SK-N-SH treated with all-trans-retinoic acid at 6 μM for 48 hours (cell line): ENCODE data around the gene ZSCAN10.

Source experiments
- ATAC-seq: fragments of 200-7000 bp; cut with Tn5 transposase; 3 replicates; pipeline ENCODE4 v1.9.1; 2020; ENCODE audit warnings: mild to moderate bottlenecking, moderate library complexity
- ARNTL ChIP-seq: fragments of 450-650 bp; formaldehyde crosslinking; IDR thresholded peaks from 2 replicates; pipeline ENCODE4 v1.5.0; 2020; ENCODE audit warnings: low read depth, mild to moderate bottlenecking, moderate library complexity, borderline replicate concordance
- CSDC2 ChIP-seq: fragments of 250-450 bp; sonication (Bioruptor Pico); IDR thresholded peaks from 2 replicates; pipeline ENCODE4 v1.5.0; 2020; ENCODE audit warnings: mild to moderate bottlenecking, moderate library complexity
- ESRRG ChIP-seq: fragments of 250-450 bp; sonication (Bioruptor Pico); IDR thresholded peaks from 2 replicates; pipeline ENCODE4 v1.6.1; 2021; ENCODE audit warnings: mild to moderate bottlenecking
- GLIS3 ChIP-seq: fragments of 250-450 bp; sonication (Bioruptor Pico); IDR thresholded peaks from 2 replicates; pipeline ENCODE4 v1.5.0; 2020; ENCODE audit warnings: mild to moderate bottlenecking, moderate library complexity
- OSR1 ChIP-seq: fragments of 250-450 bp; sonication (Bioruptor Pico); IDR thresholded peaks from 2 replicates; pipeline ENCODE4 v1.8.0; 2022; ENCODE audit warnings: moderate library complexity, mild to moderate bottlenecking, inconsistent platforms
- PPARA ChIP-seq: fragments of 250-450 bp; sonication (Bioruptor Pico); IDR thresholded peaks from 2 replicates; pipeline ENCODE4 v1.5.0; 2020; ENCODE audit warnings: mild to moderate bottlenecking, borderline replicate concordance
- RARB ChIP-seq: fragments of 250-450 bp; sonication (Bioruptor Pico); IDR thresholded peaks from 2 replicates; pipeline ENCODE4 v1.8.0; 2021; ENCODE audit warnings: mild to moderate bottlenecking, moderate library complexity
- SNAI2 ChIP-seq: fragments of 250-450 bp; sonication (Bioruptor Pico); IDR thresholded peaks from 2 replicates; pipeline ENCODE4 v1.5.0; 2020; ENCODE audit warnings: mild to moderate bottlenecking, moderate library complexity
- TCF4 ChIP-seq: fragments of 250-450 bp; sonication (Bioruptor Pico); IDR thresholded peaks from 2 replicates; pipeline ENCODE4 v1.8.0; 2021; ENCODE audit warnings: mild to moderate bottlenecking, moderate library complexity, borderline replicate concordance
- TOX ChIP-seq: fragments of 250-450 bp; sonication (Bioruptor Pico); IDR thresholded peaks from 2 replicates; pipeline ENCODE4 v1.8.0; 2021; ENCODE audit warnings: mild to moderate bottlenecking, moderate library complexity, borderline replicate concordance
- ZC3H10 ChIP-seq: fragments of 250-450 bp; sonication (Bioruptor Pico); IDR thresholded peaks from 2 replicates; pipeline ENCODE4 v1.5.1; 2021; ENCODE audit warnings: mild to moderate bottlenecking, moderate library complexity
- ZFP3 ChIP-seq: fragments of 250-450 bp; sonication (Bioruptor Pico); IDR thresholded peaks from 2 replicates; pipeline ENCODE4 v1.5.0; 2020; ENCODE audit warnings: mild to moderate bottlenecking, moderate library complexity
- ZFP30 ChIP-seq: fragments of 450-650 bp; formaldehyde crosslinking; IDR thresholded peaks from 2 replicates; pipeline ENCODE4 v1.5.0; 2022; ENCODE audit warnings: mild to moderate bottlenecking, moderate library complexity
- ZNF565 ChIP-seq: fragments of 450-650 bp; formaldehyde crosslinking; conservative IDR thresholded peaks from 2 replicates; pipeline ENCODE4 v1.5.0; 2020; ENCODE audit warnings: low read depth, mild to moderate bottlenecking, moderate library complexity
- ZNF70 ChIP-seq: fragments of 450-650 bp; formaldehyde crosslinking; IDR thresholded peaks from 2 replicates; pipeline ENCODE4 v1.5.0; 2020; ENCODE audit warnings: mild to moderate bottlenecking, moderate library complexity
- ZNF8 ChIP-seq: fragments of 450-650 bp; formaldehyde crosslinking; IDR thresholded peaks from 2 replicates; pipeline ENCODE4 v1.5.0; 2020; ENCODE audit warnings: mild to moderate bottlenecking, moderate library complexity
- TF ChIP-seq, protein P1 (sequence below): fragments of 250-450 bp; sonication (Bioruptor Pico); IDR thresholded peaks from 2 replicates; pipeline ENCODE4 v1.5.1; 2021; ENCODE audit warnings: mild to moderate bottlenecking, moderate library complexity
- TF ChIP-seq, protein P2 (sequence below): fragments of 250-450 bp; sonication (Bioruptor Pico); IDR thresholded peaks from 2 replicates; pipeline ENCODE4 v1.8.0; 2020; ENCODE audit warnings: mild to moderate bottlenecking, moderate library complexity, borderline replicate concordance
- TF ChIP-seq, protein P3 (sequence below): fragments of 250-450 bp; sonication (Bioruptor Pico); IDR thresholded peaks from 2 replicates; pipeline ENCODE4 v1.5.1; 2020; ENCODE audit warnings: low read depth, mild to moderate bottlenecking, moderate library complexity
- TF ChIP-seq, protein P4 (sequence below): fragments of 250-450 bp; sonication (Bioruptor Pico); IDR thresholded peaks from 2 replicates; pipeline ENCODE4 v1.5.0; 2020; ENCODE audit warnings: mild to moderate bottlenecking, moderate library complexity

ZSCAN10 gene

DNA sequence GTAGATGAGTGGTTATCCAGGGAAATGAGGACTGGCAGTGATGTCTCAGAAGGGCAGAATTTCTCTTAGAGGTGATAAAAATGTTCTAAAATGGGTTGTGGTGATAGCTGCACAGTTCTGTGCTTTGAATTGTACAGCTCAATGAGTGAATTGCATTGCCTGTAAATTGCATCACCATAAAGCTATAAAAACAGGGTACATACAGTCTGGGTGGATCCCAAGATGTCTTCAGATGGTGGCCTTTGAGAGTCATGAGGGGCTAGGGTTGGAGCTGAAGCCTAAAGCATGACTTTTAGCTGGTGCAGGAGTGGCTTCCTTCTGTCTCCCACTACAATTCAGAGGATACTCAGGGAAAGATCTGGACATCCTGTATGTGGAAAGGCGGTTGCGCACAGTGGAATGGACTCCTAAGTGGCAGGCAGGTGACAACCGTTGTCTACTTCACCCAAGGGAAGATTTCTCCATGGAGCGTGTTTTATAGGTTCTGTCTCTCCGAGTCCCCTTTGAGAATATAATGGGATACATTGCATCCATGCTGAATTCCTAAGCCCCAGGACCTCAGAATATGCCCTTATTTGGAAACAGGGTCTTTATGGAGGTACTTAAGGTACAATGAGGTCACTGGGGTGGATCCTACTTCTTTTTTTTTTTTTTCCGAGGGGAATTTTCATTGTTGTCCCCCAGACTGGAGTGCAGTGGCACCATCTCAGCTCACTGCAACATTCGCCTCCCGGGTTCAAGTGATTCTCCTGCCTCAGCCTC is 35.3 kb downstream of the ZSCAN10 start:
- TF ChIP-seq TOX (no peak), ZNF8 (no peak), OSR1 (CRISPR knock-in tag) (no peak), TCF4 (CRISPR knock-in tag) (no peak), PPARA (no peak), SNAI2 (CRISPR knock-in tag) (no peak), ZFP3 (CRISPR knock-in tag) (no peak), ZFP30 (no peak)
- TF ChIP-seq, protein P1, sequence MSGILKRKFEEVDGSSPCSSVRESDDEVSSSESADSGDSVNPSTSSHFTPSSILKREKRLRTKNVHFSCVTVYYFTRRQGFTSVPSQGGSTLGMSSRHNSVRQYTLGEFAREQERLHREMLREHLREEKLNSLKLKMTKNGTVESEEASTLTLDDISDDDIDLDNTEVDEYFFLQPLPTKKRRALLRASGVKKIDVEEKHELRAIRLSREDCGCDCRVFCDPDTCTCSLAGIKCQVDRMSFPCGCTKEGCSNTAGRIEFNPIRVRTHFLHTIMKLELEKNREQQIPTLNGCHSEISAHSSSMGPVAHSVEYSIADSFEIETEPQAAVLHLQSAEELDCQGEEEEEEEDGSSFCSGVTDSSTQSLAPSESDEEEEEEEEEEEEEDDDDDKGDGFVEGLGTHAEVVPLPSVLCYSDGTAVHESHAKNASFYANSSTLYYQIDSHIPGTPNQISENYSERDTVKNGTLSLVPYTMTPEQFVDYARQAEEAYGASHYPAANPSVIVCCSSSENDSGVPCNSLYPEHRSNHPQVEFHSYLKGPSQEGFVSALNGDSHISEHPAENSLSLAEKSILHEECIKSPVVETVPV: no peak

DNA sequence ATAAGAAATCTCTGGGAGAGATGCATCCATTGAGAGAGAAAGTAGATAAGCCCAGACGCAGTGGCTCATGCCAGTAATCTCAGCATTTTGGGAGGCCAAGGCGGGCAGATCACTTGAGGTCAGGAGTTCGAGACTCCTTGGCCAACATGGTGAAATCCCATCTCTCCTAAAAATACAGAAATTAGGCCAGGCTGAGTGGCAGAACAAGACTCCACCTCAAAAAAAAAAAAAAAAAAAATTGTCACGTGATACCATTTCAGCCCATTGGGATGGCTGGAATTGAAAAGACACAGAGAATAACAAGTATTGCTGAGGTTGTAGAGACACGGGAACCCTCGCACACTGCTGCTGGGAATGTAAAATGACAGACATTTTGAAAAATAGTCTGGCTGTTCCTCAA is 36.5 kb downstream of the ZSCAN10 start:
- no peak for ATAC-seq
- TF ChIP-seq OSR1 (CRISPR knock-in tag): no peak
- TF ChIP-seq, protein P2, sequence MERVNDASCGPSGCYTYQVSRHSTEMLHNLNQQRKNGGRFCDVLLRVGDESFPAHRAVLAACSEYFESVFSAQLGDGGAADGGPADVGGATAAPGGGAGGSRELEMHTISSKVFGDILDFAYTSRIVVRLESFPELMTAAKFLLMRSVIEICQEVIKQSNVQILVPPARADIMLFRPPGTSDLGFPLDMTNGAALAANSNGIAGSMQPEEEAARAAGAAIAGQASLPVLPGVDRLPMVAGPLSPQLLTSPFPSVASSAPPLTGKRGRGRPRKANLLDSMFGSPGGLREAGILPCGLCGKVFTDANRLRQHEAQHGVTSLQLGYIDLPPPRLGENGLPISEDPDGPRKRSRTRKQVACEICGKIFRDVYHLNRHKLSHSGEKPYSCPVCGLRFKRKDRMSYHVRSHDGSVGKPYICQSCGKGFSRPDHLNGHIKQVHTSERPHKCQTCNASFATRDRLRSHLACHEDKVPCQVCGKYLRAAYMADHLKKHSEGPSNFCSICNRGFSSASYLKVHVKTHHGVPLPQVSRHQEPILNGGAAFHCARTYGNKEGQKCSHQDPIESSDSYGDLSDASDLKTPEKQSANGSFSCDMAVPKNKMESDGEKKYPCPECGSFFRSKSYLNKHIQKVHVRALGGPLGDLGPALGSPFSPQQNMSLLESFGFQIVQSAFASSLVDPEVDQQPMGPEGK: no peak
- no peak for TF ChIP-seq ZNF8
- no peak for TF ChIP-seq TCF4 (CRISPR knock-in tag)
- TF ChIP-seq ZNF70 (CRISPR knock-in tag): no peak
- no peak for TF ChIP-seq ARNTL (CRISPR knock-in tag)
- TF ChIP-seq, protein P1: no peak
- TF ChIP-seq ESRRG (CRISPR knock-in tag): no peak
- no peak for TF ChIP-seq PPARA
- TF ChIP-seq ZFP3 (CRISPR knock-in tag): no peak
- TF ChIP-seq RARB (CRISPR knock-in tag): no peak
- no peak for TF ChIP-seq ZNF565 (CRISPR knock-in tag)
- TF ChIP-seq CSDC2: no peak
- TF ChIP-seq, protein P3, sequence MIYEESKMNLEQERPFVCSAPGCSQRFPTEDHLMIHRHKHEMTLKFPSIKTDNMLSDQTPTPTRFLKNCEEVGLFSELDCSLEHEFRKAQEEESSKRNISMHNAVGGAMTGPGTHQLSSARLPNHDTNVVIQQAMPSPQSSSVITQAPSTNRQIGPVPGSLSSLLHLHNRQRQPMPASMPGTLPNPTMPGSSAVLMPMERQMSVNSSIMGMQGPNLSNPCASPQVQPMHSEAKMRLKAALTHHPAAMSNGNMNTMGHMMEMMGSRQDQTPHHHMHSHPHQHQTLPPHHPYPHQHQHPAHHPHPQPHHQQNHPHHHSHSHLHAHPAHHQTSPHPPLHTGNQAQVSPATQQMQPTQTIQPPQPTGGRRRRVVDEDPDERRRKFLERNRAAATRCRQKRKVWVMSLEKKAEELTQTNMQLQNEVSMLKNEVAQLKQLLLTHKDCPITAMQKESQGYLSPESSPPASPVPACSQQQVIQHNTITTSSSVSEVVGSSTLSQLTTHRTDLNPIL: no peak
- TF ChIP-seq ZC3H10 (CRISPR knock-in tag): no peak
- no peak for TF ChIP-seq ZFP30
- TF ChIP-seq, protein P4, sequence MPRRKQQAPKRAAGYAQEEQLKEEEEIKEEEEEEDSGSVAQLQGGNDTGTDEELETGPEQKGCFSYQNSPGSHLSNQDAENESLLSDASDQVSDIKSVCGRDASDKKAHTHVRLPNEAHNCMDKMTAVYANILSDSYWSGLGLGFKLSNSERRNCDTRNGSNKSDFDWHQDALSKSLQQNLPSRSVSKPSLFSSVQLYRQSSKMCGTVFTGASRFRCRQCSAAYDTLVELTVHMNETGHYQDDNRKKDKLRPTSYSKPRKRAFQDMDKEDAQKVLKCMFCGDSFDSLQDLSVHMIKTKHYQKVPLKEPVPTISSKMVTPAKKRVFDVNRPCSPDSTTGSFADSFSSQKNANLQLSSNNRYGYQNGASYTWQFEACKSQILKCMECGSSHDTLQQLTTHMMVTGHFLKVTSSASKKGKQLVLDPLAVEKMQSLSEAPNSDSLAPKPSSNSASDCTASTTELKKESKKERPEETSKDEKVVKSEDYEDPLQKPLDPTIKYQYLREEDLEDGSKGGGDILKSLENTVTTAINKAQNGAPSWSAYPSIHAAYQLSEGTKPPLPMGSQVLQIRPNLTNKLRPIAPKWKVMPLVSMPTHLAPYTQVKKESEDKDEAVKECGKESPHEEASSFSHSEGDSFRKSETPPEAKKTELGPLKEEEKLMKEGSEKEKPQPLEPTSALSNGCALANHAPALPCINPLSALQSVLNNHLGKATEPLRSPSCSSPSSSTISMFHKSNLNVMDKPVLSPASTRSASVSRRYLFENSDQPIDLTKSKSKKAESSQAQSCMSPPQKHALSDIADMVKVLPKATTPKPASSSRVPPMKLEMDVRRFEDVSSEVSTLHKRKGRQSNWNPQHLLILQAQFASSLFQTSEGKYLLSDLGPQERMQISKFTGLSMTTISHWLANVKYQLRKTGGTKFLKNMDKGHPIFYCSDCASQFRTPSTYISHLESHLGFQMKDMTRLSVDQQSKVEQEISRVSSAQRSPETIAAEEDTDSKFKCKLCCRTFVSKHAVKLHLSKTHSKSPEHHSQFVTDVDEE: no peak

More for the DNA sequence above, 35.3 kb downstream of the ZSCAN10 start:
- ATAC-seq: no peak

DNA sequence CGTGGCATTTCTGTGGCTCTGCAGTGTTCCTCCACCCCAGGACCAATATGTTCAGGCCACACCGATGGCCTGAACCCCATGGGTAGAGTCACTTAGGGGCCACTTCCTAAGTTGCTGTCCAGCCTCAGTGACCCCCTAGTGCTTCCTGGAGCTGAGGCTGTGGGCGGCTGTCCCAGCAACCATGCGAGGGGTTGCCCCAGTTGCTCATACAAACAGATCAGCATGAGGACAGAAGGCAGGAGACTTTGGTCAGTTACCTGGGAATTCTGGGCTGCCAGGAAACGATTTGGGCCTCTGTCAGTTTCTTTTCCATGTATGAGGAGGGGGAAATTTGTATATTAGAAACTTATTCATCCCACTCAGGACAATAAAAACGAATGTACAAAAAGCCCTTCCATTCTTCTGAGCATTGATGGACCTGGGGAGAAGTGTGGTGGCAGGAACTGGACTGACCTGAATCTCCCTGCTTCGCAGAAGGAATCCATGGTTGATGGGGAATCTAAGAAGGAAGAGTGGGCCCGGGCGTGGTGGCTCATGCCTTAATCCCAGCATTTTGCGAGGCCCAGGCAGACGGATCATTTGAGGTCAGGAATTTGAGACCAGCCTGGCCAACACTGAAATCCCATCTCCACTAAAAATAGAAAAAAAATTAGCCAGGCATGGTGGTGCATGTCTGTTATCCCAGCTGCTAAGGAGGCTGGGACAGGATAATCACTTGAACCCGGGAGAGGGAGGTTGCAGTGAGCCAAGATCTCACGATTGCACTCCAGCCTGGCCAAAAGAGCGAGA is 38.6 kb downstream of the ZSCAN10 start:
- no peak for TF ChIP-seq ZFP3 (CRISPR knock-in tag)
- TF ChIP-seq OSR1 (CRISPR knock-in tag): no peak
- no peak for TF ChIP-seq PPARA
- no peak for TF ChIP-seq SNAI2 (CRISPR knock-in tag)
- no peak for TF ChIP-seq GLIS3 (CRISPR knock-in tag)
- no peak for TF ChIP-seq CSDC2
- no peak for ATAC-seq
